LoVo (cell line): ENCODE results near the gene SERGEF.

ENCODE experiments used
- DNase-seq: peaks from one replicate; pipeline ENCODE4 v3.0.0-alpha.2; 2016; ENCODE audit warnings: low spot score

Gene SERGEF

GRCh38 chr11:17813391-17814059 lies 199.3 kb downstream of the SERGEF start:
- DNase-seq = no peak

- DNase-seq = no peak
These were observed 200.0 kb downstream of the SERGEF start for GRCh38 chr11:17812865-17813187.

GRCh38 chr11:17812091-17812864 lies 200.6 kb downstream of the SERGEF start:
- DNase-seq = no peak

DNA sequence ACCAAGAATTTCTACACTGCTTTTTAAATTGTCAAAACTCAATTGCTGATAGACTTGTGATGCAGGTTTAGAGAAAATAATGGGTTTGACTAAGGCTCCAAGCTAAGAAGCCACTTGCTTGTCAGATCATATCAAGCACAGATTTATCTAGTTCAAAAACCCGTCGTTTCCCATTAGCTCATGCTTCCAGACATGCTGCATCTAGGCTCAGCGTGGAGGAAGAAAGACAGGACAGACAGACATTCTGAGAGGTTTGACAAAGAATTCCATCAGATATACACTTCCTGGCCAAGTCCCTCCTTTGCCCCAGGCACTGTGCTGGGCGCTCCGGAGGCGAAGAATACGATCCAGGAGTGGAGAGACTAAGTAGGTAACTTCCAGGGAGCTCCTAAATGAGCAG lies 201.5 kb downstream of the SERGEF start:
- DNase-seq = no peak

DNA sequence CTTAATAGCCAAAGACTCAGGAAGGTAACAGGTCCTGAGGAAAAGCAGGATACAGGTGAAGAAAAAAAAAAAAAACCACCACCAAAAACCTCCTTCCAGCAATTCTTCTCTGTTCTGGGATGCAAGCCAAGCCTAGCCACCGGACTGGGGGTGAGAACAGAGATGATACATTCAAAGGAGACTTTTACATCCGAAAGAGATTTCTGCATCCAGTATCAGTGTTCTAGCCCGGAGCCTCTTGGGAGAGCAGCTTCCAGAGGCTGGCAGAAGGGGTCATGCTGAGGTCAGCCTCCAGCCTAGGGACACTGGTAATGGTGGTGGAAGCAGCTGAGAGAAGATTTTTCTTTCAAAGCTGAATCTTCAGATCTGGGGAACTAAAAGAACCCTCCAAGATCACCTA lies 202.1 kb downstream of the SERGEF start:
- no peak for DNase-seq

- no peak for DNase-seq
These were observed 202.8 kb downstream of the SERGEF start for GRCh38 chr11:17810041-17810440.

GRCh38 chr11:17807034-17807433 lies 205.8 kb downstream of the SERGEF start:
- DNase-seq = no peak

DNA sequence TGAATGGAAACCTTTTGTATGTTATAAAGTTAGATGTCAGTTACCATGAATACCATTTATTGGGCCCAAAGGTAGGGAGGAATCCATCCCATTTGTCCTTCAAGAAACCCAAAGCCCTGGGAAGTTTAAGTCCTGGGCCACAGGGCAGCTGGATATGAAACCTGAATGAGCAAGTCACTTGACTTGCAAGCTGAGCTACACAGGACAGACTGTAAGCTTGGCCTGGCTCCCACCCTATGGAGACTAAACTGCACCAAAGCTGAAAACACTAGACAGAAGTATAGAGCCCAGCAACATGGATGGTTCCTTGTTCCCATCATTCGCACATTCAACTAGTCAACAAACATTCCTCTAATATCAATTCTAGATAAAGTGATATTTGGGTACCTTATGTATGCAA lies 207.0 kb downstream of the SERGEF start:
- DNase-seq = no peak

DNA sequence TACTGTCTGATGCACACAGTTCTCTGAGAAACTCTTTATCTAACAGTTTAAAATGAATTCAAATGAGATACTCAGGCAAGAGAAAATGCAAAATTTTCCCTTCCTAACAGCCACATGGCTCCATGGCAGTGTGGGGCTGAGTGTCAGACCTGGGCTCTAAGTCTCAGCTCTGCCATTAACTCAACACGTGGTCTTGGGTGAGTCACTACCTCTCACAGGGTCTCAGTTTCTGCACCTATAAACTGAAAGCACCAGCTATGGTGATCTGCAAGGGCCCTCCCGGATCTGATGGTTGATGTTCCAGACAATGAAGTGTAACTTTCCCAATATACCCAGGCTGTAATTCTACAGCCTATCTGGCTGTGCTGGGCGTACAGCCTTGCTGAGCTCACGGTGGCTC lies 207.8 kb downstream of the SERGEF start:
- DNase-seq = no peak

DNA sequence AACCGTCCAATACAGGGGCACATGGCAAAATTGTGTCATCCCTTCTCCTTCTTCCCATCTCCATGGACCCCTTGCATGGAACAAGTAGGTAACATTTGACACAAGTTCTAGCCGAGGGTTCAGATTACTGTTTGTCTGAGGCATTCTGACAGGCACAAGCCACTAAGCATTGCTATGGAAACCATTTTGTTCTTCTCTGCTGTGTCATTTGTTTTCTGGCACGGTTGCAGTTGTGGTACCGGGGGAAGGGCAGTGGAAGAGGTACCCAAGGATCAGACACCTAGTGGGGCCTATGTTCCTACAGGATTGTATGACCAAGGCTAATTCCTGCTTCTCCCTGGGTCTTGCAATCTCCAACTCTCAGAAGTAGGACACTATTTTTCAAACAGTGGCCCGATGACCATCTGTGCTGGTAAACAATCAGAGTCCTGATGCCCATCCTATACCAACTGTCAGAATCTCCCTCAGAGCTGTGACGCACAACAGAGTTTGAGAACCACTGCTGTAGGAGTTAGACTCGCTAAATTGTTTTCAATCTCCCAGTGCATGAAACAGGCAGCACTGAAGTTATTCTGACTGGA lies 209.0 kb downstream of the SERGEF start:
- DNase-seq = no peak

DNA sequence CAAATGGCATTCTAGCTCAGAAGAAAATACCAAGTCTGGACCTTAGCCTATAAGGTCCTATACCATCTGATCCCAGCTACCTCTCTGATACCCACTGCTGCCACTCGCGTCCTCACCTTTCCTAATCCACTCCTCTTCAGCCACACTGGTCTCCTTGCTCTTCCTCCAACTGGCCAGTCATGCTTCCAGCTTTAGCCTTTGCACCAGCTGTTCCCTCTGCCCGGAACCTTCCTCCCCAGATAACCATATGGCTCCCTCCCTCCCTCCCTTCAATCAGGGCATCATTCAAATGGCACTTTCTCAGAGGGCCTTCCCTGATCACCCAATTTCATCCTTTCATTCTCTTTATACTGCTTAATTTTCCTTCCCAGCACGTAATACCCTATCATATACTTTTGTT lies 210.4 kb downstream of the SERGEF start:
- DNase-seq = no peak

DNA sequence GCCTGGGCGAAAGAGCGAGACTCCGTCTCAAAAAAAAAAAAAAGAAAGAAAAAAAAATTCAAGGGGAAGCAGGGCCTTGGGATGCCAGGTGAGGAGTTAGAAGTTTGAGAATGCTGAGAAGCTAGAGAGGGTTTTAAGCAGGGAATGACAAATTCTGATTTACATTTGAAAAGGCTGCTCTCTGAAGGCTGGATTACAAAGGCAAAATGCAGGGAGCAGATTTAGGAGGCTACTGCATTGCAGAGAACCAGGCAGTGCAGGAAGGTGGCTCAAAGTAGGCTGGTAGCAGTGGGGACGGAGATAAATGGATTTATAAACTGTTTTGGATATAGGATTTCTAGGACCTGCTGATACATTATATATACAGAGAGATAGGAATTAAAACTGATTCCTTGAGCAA lies 211.7 kb downstream of the SERGEF start:
- no peak for DNase-seq

DNA sequence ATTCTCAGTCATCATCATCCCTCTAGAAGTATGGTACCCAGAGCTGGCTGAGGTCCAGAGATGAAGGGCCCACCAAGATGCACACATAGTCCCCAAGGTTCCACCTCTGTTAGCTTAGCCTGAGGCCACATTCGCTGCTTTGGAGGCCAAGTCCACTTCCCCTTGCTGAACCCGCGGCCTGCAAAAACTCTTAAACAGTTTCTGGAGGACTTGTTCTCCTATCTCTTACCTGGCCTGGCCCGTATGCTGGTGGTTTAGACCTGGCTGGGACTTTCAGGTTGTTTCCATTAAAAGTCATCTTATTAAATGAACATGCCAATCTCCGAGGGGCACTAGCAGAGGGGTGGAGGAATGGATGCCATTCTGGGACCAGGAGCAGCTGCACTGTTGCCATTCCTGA lies 213.7 kb downstream of the SERGEF start:
- DNase-seq = no peak

GRCh38 chr11:17798716-17799115 lies 214.1 kb downstream of the SERGEF start:
- no peak for DNase-seq

DNA sequence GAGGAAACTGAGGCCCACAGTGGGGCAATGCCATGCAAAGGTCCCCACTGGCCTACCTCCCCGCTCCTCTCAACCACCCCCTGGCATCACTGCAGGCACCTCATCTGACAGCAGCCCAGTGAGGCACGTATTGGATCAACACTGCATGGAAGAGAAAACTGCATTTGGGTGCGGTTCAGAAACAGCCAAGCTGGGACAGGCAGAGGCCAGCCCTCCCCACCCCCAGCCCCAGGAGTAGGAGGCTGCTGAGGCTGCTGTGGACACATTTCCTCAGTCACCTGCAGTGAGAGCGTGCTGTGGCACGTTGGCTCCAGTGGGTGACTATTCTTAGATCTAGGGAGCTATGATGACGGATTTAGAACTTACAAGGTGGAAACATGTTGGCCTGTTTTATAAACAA lies 214.6 kb downstream of the SERGEF start:
- DNase-seq = no peak

- DNase-seq = no peak
These were observed 216.7 kb downstream of the SERGEF start for GRCh38 chr11:17796154-17796553.

DNA sequence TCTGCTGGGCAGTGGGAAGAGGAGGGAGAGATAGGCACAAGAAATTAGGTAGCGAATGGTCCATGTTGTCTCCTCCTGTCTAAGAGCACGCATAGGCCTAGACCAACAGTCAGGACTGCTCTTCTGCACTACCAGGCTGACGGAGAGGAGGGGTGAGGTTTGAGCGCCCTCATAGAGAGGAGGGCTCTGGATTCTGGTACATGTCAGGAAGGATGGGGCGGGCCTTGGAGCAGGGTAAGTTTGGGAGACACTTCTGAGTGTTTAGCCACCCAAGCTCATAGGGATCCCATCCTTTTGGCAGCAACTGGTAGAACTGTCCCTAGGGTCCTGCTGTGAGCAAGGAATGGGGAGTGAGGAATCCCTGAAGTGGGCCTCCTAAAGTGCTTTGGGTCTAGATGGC lies 217.9 kb downstream of the SERGEF start:
- no peak for DNase-seq

DNA sequence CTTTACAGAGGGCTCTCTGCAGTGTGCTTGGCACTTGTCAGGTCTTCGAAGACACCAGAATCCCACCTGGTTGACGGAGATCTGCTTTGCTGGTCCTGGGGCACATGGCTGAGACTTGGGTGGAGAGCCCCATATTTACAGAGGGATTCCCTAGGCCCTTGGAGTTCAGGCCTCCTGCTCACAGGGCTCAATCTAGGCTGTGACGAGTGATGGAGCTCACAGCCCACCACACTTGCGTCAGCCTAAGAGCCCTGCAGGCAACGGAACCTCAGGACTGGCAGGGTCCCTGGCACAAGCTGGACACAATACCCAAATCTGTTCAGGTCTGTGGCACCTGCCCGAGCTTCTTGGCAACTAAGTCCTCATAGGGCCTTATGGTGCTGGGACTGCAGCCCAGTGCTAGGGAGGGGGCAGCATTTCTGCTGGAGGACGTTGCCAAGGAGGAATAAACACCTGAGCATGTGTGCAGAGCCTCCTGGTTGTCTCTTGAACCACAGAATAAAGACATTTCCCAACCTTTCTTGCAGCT lies 219.1 kb downstream of the SERGEF start:
- no peak for DNase-seq

GRCh38 chr11:17792161-17792560 lies 220.7 kb downstream of the SERGEF start:
- DNase-seq = no peak

- no peak for DNase-seq
These were observed 221.7 kb downstream of the SERGEF start for GRCh38 chr11:17791144-17791543.

DNA sequence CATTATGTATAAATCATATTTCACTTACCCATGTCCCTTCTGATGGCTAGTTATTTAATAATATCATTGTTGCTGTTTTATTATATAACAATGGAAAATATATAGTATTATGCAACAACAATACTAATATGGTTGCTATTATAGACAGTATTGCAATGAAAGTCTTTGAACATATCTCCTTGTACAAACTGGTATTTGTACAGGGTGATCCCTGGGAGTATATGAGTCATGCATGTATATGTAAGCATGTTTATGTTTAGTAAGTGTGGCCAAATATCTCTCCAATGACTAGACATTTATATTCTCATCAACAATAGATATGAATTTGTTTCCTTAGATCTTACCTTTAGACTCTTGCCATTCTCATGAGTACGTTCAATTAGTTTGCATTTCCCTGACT lies 222.4 kb downstream of the SERGEF start:
- DNase-seq = no peak

- no peak for DNase-seq
These were observed 224.8 kb downstream of the SERGEF start for GRCh38 chr11:17788084-17788483.

DNA sequence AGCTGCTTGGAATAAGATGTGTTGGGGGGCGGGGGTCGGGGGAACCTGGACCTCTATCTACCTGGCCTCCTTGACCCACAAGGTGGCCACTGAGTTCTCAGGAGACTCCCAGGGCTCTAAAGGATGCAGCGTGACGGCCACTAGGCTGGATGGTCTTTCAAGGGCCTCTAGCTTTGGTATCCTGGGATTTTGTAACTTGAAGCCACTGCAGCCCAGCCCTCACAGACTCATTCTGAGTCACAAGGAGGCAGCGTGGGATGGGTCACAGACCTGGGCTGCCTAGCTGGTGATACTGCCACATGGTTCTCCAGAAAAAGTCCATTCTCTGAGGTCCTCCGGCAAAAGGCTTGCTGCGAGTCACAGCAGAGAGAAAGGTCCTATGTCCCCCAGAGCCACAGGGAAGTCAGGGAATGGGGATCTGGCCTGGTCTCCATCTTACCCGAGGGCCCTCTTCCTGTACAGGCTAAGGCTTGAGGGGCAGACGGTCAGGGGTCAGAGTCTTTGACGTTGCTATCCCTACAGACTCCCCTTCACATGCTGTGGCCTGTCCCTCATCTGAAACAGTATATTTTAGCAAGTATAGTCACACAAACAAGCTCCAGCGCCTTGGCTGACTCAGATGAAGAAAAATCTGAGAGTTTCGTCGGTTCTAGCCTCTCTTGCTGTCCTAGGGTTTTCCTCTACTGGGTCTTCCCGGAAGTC lies 225.9 kb downstream of the SERGEF start:
- DNase-seq = no peak
